LNCaP clone FGC (cell line): ENCODE results near the gene NPB.
A peak's percentile ranks its signal among the peaks of the same experiment; 100 is the strongest.

ENCODE experiments used
- DNase-seq: peaks from one replicate; pipeline ENCODE4 v3.0.0-alpha.2; 2011; ENCODE audit warnings: low read depth
- H3K4me3 ChIP-seq: 2 replicates; pipeline ENCODE4 v1.5.1; 2011; ENCODE audit warnings: mild to moderate bottlenecking, low read depth, low read length, control low read depth
- CTCF ChIP-seq: IDR thresholded peaks from 2 replicates; pipeline ENCODE4 v1.5.1; 2012; ENCODE audit warnings: mild to moderate bottlenecking; ENCODE audit not compliant: control insufficient read depth, insufficient read depth; ENCODE audit errors: extremely low read depth

The NPB gene

DNA sequence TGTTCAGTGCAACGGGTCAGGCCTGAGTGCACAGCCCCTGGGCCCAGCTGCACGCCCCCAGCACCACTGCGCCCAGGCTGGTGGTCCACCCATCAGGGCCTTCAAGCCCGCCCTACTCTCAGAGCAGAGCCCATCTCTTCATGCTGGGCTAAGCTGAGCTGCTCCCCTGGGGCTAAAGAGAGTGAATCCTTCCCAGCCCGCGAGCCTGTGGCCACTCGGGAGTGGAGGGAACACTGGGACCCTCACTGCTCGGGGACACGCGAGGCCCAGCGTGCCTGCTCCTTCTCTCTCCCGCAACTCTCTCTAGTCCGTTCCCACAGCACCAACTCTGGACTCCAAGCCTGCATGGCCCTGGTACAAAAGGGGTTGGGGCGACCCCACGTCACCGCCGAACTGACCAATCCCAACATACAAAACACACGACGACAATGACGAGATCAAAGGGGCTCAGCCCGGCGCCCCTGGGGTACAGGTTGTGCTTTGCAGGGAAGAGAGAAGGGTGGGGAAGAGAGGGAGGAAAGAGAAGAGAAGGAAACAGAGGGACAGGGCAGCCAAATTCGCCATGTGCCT, 20.0 kb downstream of the NPB start:
- H3K4me3 ChIP-seq = no peak overlapping the region
- no peak for DNase-seq
- TF ChIP-seq CTCF = no peak

- DNase-seq = no peak
- no peak for TF ChIP-seq CTCF
- H3K4me3 ChIP-seq = no peak overlapping the region
Measured at GRCh38 chr17:81922566-81923301, 20.7 kb downstream of the NPB start.

DNA sequence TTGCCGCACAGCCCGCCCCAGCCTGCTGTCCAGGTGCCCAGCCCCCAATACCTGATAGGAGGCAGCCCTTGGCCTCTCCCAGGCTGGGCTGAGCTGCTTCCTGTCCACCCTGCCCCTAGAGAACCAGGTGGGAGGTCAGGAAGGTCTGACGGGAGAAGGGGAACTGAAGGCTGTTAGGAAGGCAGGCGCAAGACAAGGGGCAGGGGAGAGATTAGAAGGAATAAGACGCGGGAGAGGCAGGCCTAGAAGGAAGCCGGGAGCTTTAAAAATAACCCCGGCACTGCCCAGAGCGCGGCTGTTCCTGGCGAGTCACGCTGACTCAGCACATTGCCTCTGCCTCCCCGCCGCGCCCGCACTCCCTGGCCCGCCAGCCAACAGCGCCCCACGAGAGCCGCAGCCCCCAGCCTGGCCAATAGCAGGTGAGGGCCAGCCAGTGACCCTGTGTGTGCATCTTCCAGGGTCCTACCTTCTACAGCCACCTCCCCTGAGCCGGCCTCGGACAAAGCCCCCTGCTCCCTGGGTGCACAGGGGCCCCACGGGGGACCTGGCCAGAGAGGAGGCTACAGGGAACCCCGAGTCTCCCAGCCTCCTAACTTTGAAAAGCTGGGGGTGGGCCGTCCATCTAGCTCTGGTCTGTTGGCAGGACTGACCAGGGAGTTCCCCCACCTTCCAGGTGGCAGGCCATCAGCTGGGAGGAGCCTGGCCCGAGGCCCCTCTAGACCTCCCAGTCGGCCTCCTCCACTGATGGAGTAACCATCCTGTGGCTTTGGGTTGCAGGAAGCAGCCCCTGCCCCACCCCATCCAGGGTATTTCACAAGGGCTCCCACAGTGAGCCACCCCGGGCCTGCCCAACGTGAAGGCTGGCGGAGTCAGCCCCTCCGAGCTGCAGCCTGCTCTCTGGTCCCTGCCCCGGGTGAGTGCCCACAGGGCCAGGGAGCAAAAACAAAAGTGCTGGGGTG, 21.5 kb downstream of the NPB start:
- no peak overlapping the region for H3K4me3 ChIP-seq
- TF ChIP-seq CTCF = no peak
- no peak for DNase-seq

DNA sequence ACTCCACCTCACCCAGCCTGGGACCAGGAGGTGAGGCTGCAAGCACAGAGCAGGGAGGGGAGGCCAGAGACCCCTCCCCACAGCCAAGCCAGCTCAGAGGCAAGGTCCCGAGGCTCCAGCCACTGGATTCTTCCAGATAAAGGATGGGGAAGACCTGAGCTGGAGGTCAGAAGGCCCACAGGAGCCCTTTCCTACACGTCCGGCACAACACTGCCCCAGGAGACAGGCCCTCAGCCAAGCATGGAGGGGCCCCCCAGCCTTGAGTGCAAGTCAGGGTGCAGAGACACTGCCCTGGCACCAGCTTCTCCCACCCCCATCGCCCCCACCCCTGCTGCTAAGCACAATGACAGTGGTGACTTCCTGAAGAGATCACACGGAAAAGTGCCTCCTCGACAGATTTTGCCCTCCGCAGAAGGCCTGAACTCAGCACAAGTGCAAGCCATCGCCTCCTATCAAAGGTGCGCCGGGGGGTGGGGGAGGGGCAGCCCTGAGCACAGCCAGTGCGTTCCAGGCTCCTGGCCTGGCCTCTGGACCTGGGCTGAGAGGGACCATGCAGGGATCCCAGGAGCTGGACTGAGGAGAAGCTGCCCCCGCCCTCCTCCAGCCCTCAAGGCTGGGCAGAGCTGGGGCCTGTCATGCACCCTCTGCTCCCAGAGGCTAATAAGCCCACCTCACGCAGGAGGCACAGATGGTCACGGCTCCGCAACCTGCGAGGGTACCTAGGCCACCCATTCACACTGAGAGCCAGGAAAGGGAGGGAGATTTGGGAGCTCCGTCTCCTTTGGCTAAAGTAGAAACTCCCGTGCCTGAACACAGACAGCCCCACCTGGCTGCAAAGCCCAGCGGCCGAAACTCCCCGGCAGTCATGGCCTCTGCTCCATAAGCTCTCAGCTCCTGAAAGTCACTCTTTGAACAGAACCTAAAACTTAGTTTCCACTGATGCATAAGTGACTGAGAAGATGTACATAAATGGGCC, 22.8 kb downstream of the NPB start:
- H3K4me3 ChIP-seq = no peak overlapping the region
- no peak for TF ChIP-seq CTCF
- DNase-seq = no peak

- no peak for DNase-seq
- TF ChIP-seq CTCF = no peak
- peak overlapping the region; percentile 79 for H3K4me3 ChIP-seq
Measured at GRCh38 chr17:81925860-81926450, 23.9 kb downstream of the NPB start.
